K562 (cell line): ENCODE data around the gene PITPNM1. TPM values are rescaled to one million over a fixed set of nuclear protein-coding genes. Genes with fewer than 3 reads are reported as not detected.

ENCODE experiments used
- AFF1 ChIP-seq, 2 experiments: fragments of 450-650 bp; IDR thresholded peaks; 2 replicates each; pipeline ENCODE4 v1.6.1; 2018; ENCODE audit warnings: mild to moderate bottlenecking in 2 of 2, low read depth in 1 of 2; ENCODE audit not compliant: partially characterized antibody in 2 of 2
- ARID4B ChIP-seq: sonication (generic); formaldehyde crosslinking; IDR thresholded peaks from 2 replicates; pipeline ENCODE4 v1.8.0; 2022; ENCODE audit warnings: mild to moderate bottlenecking, missing genetic modification reagents
- ELF1 ChIP-seq: fragments of 200-800 bp; sonication (Bioruptor generic); IDR thresholded peaks from 2 replicates; pipeline ENCODE4 v1.6.1; 2016; ENCODE audit warnings: missing genetic modification characterization, missing compliant biosample characterization
- ETV6 ChIP-seq, 3 experiments: fragments of 150-350 bp in 1 of 3; sonication (generic) in 1 of 3; formaldehyde crosslinking in 1 of 3; IDR thresholded peaks; 2 replicates each; pipeline versions ENCODE4 v1.6.1 to v1.8.0; 2014 to 2022; ENCODE audit warnings: borderline replicate concordance in 2 of 3, low read depth in 2 of 3, antibody characterized with exemption in 1 of 3, low read length in 1 of 3, mild to moderate bottlenecking in 1 of 3, missing genetic modification reagents in 1 of 3
- KHSRP ChIP-seq: fragments of 450-650 bp; IDR thresholded peaks from 2 replicates; pipeline ENCODE4 v1.6.1; 2017
- PREB ChIP-seq: sonication (generic); formaldehyde crosslinking; IDR thresholded peaks from 2 replicates; pipeline ENCODE4 v1.8.1; 2023; ENCODE audit warnings: mild to moderate bottlenecking, missing genetic modification reagents
- REST ChIP-seq, 2 experiments: fragments of 450-650 bp; formaldehyde crosslinking in 1 of 2; IDR thresholded peaks; 2 replicates each; pipeline versions ENCODE4 v1.4.0 to v1.6.1; 2014 to 2020; ENCODE audit warnings: mild to moderate bottlenecking in 2 of 2, borderline replicate concordance in 1 of 2, low read depth in 1 of 2
- ZNF274 ChIP-seq: IDR thresholded peaks from 2 replicates; pipeline ENCODE4 v1.6.1; 2011; ENCODE audit warnings: low read depth, mild to moderate bottlenecking, low read length, moderate library complexity, borderline replicate concordance
- ZNF316 ChIP-seq: fragments of 450-650 bp; IDR thresholded peaks from 2 replicates; pipeline ENCODE4 v1.6.1; 2016
- polyA plus RNA-seq, 8 experiments: library from polyadenylated mRNA; depleted of rRNA in 4 of 8; stranded (reverse) in 5 of 8; unstranded in 3 of 8; fragments of >200 nt; fragmentation: Nextera tagmentation in 2 of 8; fragmentation: Illumina TruSeq in 1 of 8; extraction: Ambion mirVana in 2 of 8; extraction: Trizol in 1 of 8; gene quantifications; 2 replicates each; pipeline versions ENCODE4 v1.2.1 to v1.2.3, GENCODE V29; 2011 to 2014; ENCODE audit warnings: inconsistent platforms in 1 of 8, missing spikeins in 1 of 8
- total RNA-seq, 7 experiments: library from RNA; depleted of rRNA in 6 of 7; stranded (reverse); fragments of >200 nt in 6 of 7; fragmentation: Illumina TruSeq in 2 of 7; extraction: Trizol in 2 of 7; gene quantifications; 2 replicates each; pipeline versions ENCODE4 v1.2.1 to v1.2.3, GENCODE V29; 2011 to 2021; ENCODE audit warnings: low replicate concordance in 1 of 7

The PITPNM1 gene
- total and polyA plus RNA-seq, 9 of the 15 experiments (the other 6 are each of a cell fraction or from before 2014, with no cell fraction given) = 0.11 to 53.7 (median 16.0) TPM

- TF ChIP-seq KHSRP = no peak
- TF ChIP-seq ETV6 (IDR thresholded peaks at IDR 0.05; ENCODE audit: borderline replicate concordance in 1 of 2, low read depth in 2 of 2, low read length in 1 of 2) = no peak
- no peak for TF ChIP-seq ETV6 (CRISPR knock-in tag; IDR thresholded peaks at IDR 0.05; ENCODE audit: borderline replicate concordance)
- TF ChIP-seq ZNF316 = no peak
- no peak for TF ChIP-seq ZNF274
- no peak for TF ChIP-seq ARID4B
- TF ChIP-seq ELF1 = no peak
- TF ChIP-seq PREB (CRISPR knock-in tag) = no peak
- TF ChIP-seq REST (IDR thresholded peaks at IDR 0.05; ENCODE audit: borderline replicate concordance) = no peak
- 0 out of 2 replicates have a peak, but pooled peaks have one; percentile 15 for TF ChIP-seq REST (CRISPR knock-in tag; IDR thresholded peaks at IDR 0.05; ENCODE audit: low read depth)
- TF ChIP-seq AFF1 (IDR thresholded peaks at IDR 0.05; ENCODE audit: low read depth in 1 of 2, partially characterized antibody in 2 of 2) = no peak
Measured at GRCh38 chr11:67469508-67469811, 35.7 kb downstream of the PITPNM1 start (continued).
